Mesendoderm (in vitro differentiated cells): Measurements from ENCODE around the gene DEK.
A peak's percentile ranks its signal among the peaks of the same experiment; 100 is the strongest.

Experiments used
- DNase-seq: peaks from one replicate; pipeline ENCODE4 v3.0.0; 2013
- H2AK5ac ChIP-seq: 2 replicates; pipeline ENCODE4 v1.6.1; 2013; ENCODE audit warnings: low read length, inconsistent platforms
- H2BK120ac ChIP-seq: 2 replicates; pipeline ENCODE4 v1.6.1; 2013; ENCODE audit warnings: low read depth, mild to moderate bottlenecking, low read length, moderate library complexity, mixed read lengths
- H2BK15ac ChIP-seq: replicated peaks from 2 replicates; pipeline ENCODE4 v1.6.1; 2013; ENCODE audit warnings: low read depth, mild to moderate bottlenecking, moderate library complexity
- H2BK5ac ChIP-seq: 2 replicates; pipeline ENCODE4 v1.6.1; 2013; ENCODE audit warnings: low read length, inconsistent platforms
- H3K18ac ChIP-seq: 2 replicates; pipeline ENCODE4 v1.6.1; 2013; ENCODE audit warnings: mild to moderate bottlenecking, low read length, mixed read lengths
- H3K23ac ChIP-seq: one replicate; pipeline ENCODE4 v1.6.1; 2013; ENCODE audit warnings: low read length
- H3K27ac ChIP-seq: 2 replicates; pipeline ENCODE4 v1.5.1; 2013; ENCODE audit warnings: low read depth, mild to moderate bottlenecking, inconsistent platforms, low read length, moderate library complexity
- H3K27me3 ChIP-seq: 2 replicates; pipeline ENCODE4 v1.6.1; 2013; ENCODE audit warnings: low read length, control low read depth, mild to moderate bottlenecking, inconsistent platforms; ENCODE audit not compliant: insufficient read depth, poor library complexity
- H3K36me3 ChIP-seq: 2 replicates; pipeline ENCODE4 v1.6.1; 2013; ENCODE audit warnings: low read length, inconsistent platforms; ENCODE audit not compliant: control insufficient read depth, insufficient read depth
- H3K4ac ChIP-seq: one replicate; pipeline ENCODE4 v1.6.1; 2013; ENCODE audit warnings: low read depth, mild to moderate bottlenecking, low read length, moderate library complexity
- H3K4me1 ChIP-seq: 2 replicates; pipeline ENCODE4 v1.6.1; 2013; ENCODE audit warnings: low read depth, low read length, inconsistent platforms; ENCODE audit not compliant: control insufficient read depth
- H3K4me2 ChIP-seq: 2 replicates; pipeline ENCODE4 v1.6.1; 2013; ENCODE audit warnings: low read length
- H3K4me3 ChIP-seq: 2 replicates; pipeline ENCODE4 v1.5.1; 2013; ENCODE audit warnings: mild to moderate bottlenecking, low read length
- H3K56ac ChIP-seq: one replicate; pipeline ENCODE4 v1.6.1; 2013; ENCODE audit warnings: low read length
- H3K79me1 ChIP-seq: 2 replicates; pipeline ENCODE4 v1.6.1; 2013; ENCODE audit warnings: low read length, inconsistent platforms
- H3K79me2 ChIP-seq: 2 replicates; pipeline ENCODE4 v1.6.1; 2013; ENCODE audit warnings: mild to moderate bottlenecking, low read length; ENCODE audit not compliant: control insufficient read depth, insufficient read depth
- H3K9ac ChIP-seq: 2 replicates; pipeline ENCODE4 v1.6.1; 2013; ENCODE audit warnings: low read length, inconsistent platforms
- H4K5ac ChIP-seq: one replicate; pipeline ENCODE4 v1.6.1; 2013; ENCODE audit warnings: low read length
- H4K8ac ChIP-seq: one replicate; pipeline ENCODE4 v1.6.1; 2013; ENCODE audit warnings: low read depth, mild to moderate bottlenecking, control low read depth, low read length, moderate library complexity
- WGBS: extraction: QIAGEN DNeasy Blood & Tissue Kit; methylation state at CpG from one replicate; pipeline ENCODE4 v1.1.7; 2013; ENCODE audit warnings: low lambda C conversion rate, missing lambda C conversion rate; ENCODE audit not compliant: insufficient coverage; ENCODE audit errors: extremely low coverage; 5-methylcytosine and 5-hydroxymethylcytosine counted together

Gene DEK

GRCh38 chr6:18189196-18189595, 75.1 kb downstream of the DEK start:
- peaks cover 6% of the 10 kb centered on the region for H3K4me1 ChIP-seq
- H2AK5ac ChIP-seq: no peak overlapping the region
- no peak overlapping the region for H2BK15ac ChIP-seq
- H3K23ac ChIP-seq: no peak overlapping the region
- no peak for DNase-seq
- no peak overlapping the region for H2BK120ac ChIP-seq
- no peaks in the 10 kb centered on the region for H3K36me3 ChIP-seq
- H3K18ac ChIP-seq: no peak overlapping the region
- H2BK5ac ChIP-seq: no peak overlapping the region
- no peaks in the 10 kb centered on the region for H3K27me3 ChIP-seq
- H3K79me1 ChIP-seq: no peaks in the 10 kb centered on the region
- no peak overlapping the region for H3K56ac ChIP-seq
- H3K9ac ChIP-seq: no peak overlapping the region
- H3K4me3 ChIP-seq: no peak overlapping the region
- H3K4ac ChIP-seq: no peak overlapping the region
- H4K8ac ChIP-seq: no peak overlapping the region
- no CpG with 5 or more reads among the region's 2 CpGs for WGBS
- no peak overlapping the region for H3K27ac ChIP-seq
- H4K5ac ChIP-seq: no peak overlapping the region
- H3K4me2 ChIP-seq: no peak overlapping the region
- no peaks in the 10 kb centered on the region for H3K79me2 ChIP-seq

GRCh38 chr6:18187701-18188100, 76.6 kb downstream of the DEK start:
- H3K4me2 ChIP-seq: no peak overlapping the region
- no peak overlapping the region for H2AK5ac ChIP-seq
- H2BK15ac ChIP-seq: no peak overlapping the region
- no peak overlapping the region for H4K8ac ChIP-seq
- no peak overlapping the region for H3K18ac ChIP-seq
- no peak for DNase-seq
- no peak overlapping the region for H3K4me3 ChIP-seq
- no peak overlapping the region for H3K9ac ChIP-seq
- H3K36me3 ChIP-seq: no peaks in the 10 kb centered on the region
- no peak overlapping the region for H3K56ac ChIP-seq
- H3K79me2 ChIP-seq: no peaks in the 10 kb centered on the region
- H3K4me1 ChIP-seq: peaks cover 6% of the 10 kb centered on the region
- H3K27me3 ChIP-seq: no peaks in the 10 kb centered on the region
- H2BK120ac ChIP-seq: no peak overlapping the region
- no peaks in the 10 kb centered on the region for H3K79me1 ChIP-seq
- H3K27ac ChIP-seq: no peak overlapping the region
- no peak overlapping the region for H2BK5ac ChIP-seq
- no CpG with 5 or more reads among the region's 10 CpGs for WGBS
- H4K5ac ChIP-seq: no peak overlapping the region
- H3K23ac ChIP-seq: no peak overlapping the region
- H3K4ac ChIP-seq: no peak overlapping the region

GRCh38 chr6:18186540-18187250, 77.6 kb downstream of the DEK start:
- no peaks in the 10 kb centered on the region for H3K79me2 ChIP-seq
- no peak overlapping the region for H3K4me3 ChIP-seq
- no peak overlapping the region for H3K4me2 ChIP-seq
- H3K79me1 ChIP-seq: no peaks in the 10 kb centered on the region
- no peak overlapping the region for H3K23ac ChIP-seq
- no peak overlapping the region for H2BK5ac ChIP-seq
- no peak overlapping the region for H4K8ac ChIP-seq
- H3K18ac ChIP-seq: peak overlapping the region; percentile 61
- H2AK5ac ChIP-seq: no peak overlapping the region
- no peak overlapping the region for H3K27ac ChIP-seq
- no peak overlapping the region for H2BK15ac ChIP-seq
- peaks cover 6% of the 10 kb centered on the region for H3K4me1 ChIP-seq
- no CpG with 5 or more reads among the region's 4 CpGs for WGBS
- H3K4ac ChIP-seq: no peak overlapping the region
- no peaks in the 10 kb centered on the region for H3K27me3 ChIP-seq
- no peak overlapping the region for H2BK120ac ChIP-seq
- no peak overlapping the region for H3K56ac ChIP-seq
- no peak overlapping the region for H4K5ac ChIP-seq
- H3K36me3 ChIP-seq: no peaks in the 10 kb centered on the region
- H3K9ac ChIP-seq: no peak overlapping the region
- peak; percentile 66 for DNase-seq

GRCh38 chr6:18186033-18186432, 78.3 kb downstream of the DEK start:
- Histone ChIP-seq H4K5ac (no peak overlapping the region), H2AK5ac (no peak overlapping the region), H3K23ac (no peak overlapping the region), H3K27me3 (no peaks in the 10 kb centered on the region), H3K4me3 (no peak overlapping the region), H3K4ac (no peak overlapping the region), H3K27ac (peak overlapping the region; percentile 32), H3K9ac (no peak overlapping the region), H3K79me2 (no peaks in the 10 kb centered on the region), H4K8ac (no peak overlapping the region), H2BK120ac (no peak overlapping the region), H2BK5ac (peak overlapping the region; percentile 51), H2BK15ac (no peak overlapping the region), H3K56ac (peak overlapping the region; percentile 6), H3K36me3 (no peaks in the 10 kb centered on the region), H3K18ac (no peak overlapping the region), H3K4me2 (no peak overlapping the region), H3K4me1 (peaks cover 6% of the 10 kb centered on the region), H3K79me1 (no peaks in the 10 kb centered on the region)
- peak; percentile 68 for DNase-seq
- no CpG with 5 or more reads among the region's 2 CpGs for WGBS

GRCh38 chr6:18185624-18186023, 78.7 kb downstream of the DEK start:
- Histone ChIP-seq H2BK120ac (no peak overlapping the region), H2AK5ac (no peak overlapping the region), H3K36me3 (no peaks in the 10 kb centered on the region), H3K27me3 (no peaks in the 10 kb centered on the region), H4K8ac (no peak overlapping the region), H3K27ac (peak overlapping the region; percentile 44), H2BK15ac (no peak overlapping the region), H3K4ac (no peak overlapping the region), H3K18ac (peak overlapping the region; percentile 51), H3K9ac (no peak overlapping the region), H3K23ac (no peak overlapping the region), H4K5ac (no peak overlapping the region), H2BK5ac (no peak overlapping the region), H3K4me2 (no peak overlapping the region), H3K79me1 (no peaks in the 10 kb centered on the region), H3K4me1 (peaks cover 6% of the 10 kb centered on the region), H3K4me3 (no peak overlapping the region), H3K56ac (no peak overlapping the region), H3K79me2 (no peaks in the 10 kb centered on the region)
- no CpG with 5 or more reads among the region's 1 CpG for WGBS
- DNase-seq: peak; percentile 81

GRCh38 chr6:18183766-18184165, 80.6 kb downstream of the DEK start:
- Histone ChIP-seq H3K79me2 (no peaks in the 10 kb centered on the region), H3K4me2 (no peak overlapping the region), H3K79me1 (no peaks in the 10 kb centered on the region), H2BK15ac (no peak overlapping the region), H3K56ac (no peak overlapping the region), H4K8ac (no peak overlapping the region), H3K9ac (no peak overlapping the region), H3K23ac (no peak overlapping the region), H3K27ac (no peak overlapping the region), H4K5ac (no peak overlapping the region), H3K36me3 (no peaks in the 10 kb centered on the region), H3K4me1 (peaks cover 6% of the 10 kb centered on the region), H2BK5ac (no peak overlapping the region), H3K18ac (no peak overlapping the region), H3K4ac (no peak overlapping the region), H3K4me3 (no peak overlapping the region), H2BK120ac (peak overlapping the region; percentile 73), H2AK5ac (no peak overlapping the region), H3K27me3 (no peaks in the 10 kb centered on the region)
- DNase-seq: no peak
- WGBS: no CpG with 5 or more reads among the region's 4 CpGs
